ENCODE measurements around the gene INTS1. TPM values are rescaled to one million over a fixed set of nuclear protein-coding genes. Genes with fewer than 3 reads are reported as not detected.

Gene INTS1
- total and polyA plus RNA-seq, 2 donors (not counting 1 experiment from before 2014, with no cell fraction given), result 128 to 160 TPM

DNA sequence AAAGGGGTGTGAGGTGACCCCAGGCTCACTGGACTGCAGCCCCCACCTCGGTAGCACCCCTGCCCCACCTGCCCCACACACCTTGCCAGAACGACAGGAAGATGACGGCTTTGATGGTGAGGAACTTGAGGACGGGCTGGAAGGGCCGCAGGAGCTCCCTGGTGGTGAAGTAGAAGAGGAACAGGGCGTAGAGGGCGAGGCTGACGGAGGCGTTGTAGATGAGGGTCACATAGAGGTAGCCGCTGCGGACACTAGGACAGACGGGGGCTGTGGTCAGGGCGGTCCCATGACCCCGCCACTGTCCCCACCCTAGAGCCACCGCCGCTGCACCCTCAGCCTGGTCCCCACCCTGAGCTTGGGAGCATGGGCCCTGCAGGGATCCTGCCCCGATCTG, 44.2 kb upstream of the INTS1 start:
- Histone ChIP-seq H3K4me3 (ENCODE audit: control extremely low read depth in 1 of 5, extremely low read depth in 1 of 5, insufficient read depth in 1 of 5, low read depth in 2 of 5, low read length in 4 of 5) (no peak overlapping the region), H3K4me1 (ENCODE audit: control insufficient read depth in 2 of 2, insufficient read depth in 2 of 2, low read length in 2 of 2) (no peaks in the 10 kb centered on the region), H3K4me2 (replicated peaks; ENCODE audit: low read depth, low read length, poor library complexity, severe bottlenecking) (no peak overlapping the region), H3K27me3 (replicated peaks in 1 of 4; ENCODE audit: control extremely low read depth in 1 of 4, control insufficient read depth in 3 of 4, insufficient read depth in 4 of 4, low read length in 3 of 4) (no peaks in the 10 kb centered on the region), H3K9ac (ENCODE audit: low read length) (no peak overlapping the region), H3K79me2 (ENCODE audit: control insufficient read depth, insufficient read depth, low read length) (no peaks in the 10 kb centered on the region), H4K20me1 (ENCODE audit: control insufficient read depth, insufficient read depth, low read length, poor library complexity, severe bottlenecking) (no peaks in the 10 kb centered on the region), H3K36me3 (replicated peaks in 1 of 2; ENCODE audit: control extremely low read depth in 1 of 2, control insufficient read depth in 1 of 2, extremely low read depth in 1 of 2, insufficient read depth in 2 of 2, low read length in 1 of 2) (no peaks in the 10 kb centered on the region), H2AFZ (ENCODE audit: insufficient read depth, low read depth, low read length, poor library complexity, severe bottlenecking) (no peak overlapping the region), H3K27ac (ENCODE audit: low read length in 2 of 2) (no peak overlapping the region), H3K9me3 (ENCODE audit: control extremely low read depth in 1 of 3, control insufficient read depth in 2 of 3, insufficient read depth in 1 of 3, low read length in 2 of 3) (no peaks in the 10 kb centered on the region)
- Mint-ChIP-seq H3K4me3 (no peak overlapping the region), H3K9me3 (ENCODE audit: insufficient read depth) (no peaks in the 10 kb centered on the region), H3K27ac (peak overlapping the region; percentile 15), H3K27me3 (no peaks in the 10 kb centered on the region), H3K4me1 (peaks cover 5% of the 10 kb centered on the region)
- ATAC-seq (ENCODE audit: low read depth), result no peak
- ChIA-PET CTCF (interaction anchor here (1.0 kb wide), 1 partner anchor 42 kb away, joined by 5 read pairs; no protein-coding TSS in a partner anchor), POLR2A (no interaction called here)
- 86% methylated on average over 14 of the region's 17 CpGs for WGBS (ENCODE audit: insufficient coverage)
- TF ChIP-seq, protein P1, sequence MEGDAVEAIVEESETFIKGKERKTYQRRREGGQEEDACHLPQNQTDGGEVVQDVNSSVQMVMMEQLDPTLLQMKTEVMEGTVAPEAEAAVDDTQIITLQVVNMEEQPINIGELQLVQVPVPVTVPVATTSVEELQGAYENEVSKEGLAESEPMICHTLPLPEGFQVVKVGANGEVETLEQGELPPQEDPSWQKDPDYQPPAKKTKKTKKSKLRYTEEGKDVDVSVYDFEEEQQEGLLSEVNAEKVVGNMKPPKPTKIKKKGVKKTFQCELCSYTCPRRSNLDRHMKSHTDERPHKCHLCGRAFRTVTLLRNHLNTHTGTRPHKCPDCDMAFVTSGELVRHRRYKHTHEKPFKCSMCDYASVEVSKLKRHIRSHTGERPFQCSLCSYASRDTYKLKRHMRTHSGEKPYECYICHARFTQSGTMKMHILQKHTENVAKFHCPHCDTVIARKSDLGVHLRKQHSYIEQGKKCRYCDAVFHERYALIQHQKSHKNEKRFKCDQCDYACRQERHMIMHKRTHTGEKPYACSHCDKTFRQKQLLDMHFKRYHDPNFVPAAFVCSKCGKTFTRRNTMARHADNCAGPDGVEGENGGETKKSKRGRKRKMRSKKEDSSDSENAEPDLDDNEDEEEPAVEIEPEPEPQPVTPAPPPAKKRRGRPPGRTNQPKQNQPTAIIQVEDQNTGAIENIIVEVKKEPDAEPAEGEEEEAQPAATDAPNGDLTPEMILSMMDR (IDR thresholded peaks at IDR 0.05), result no peak
- no peak for TF ChIP-seq EZH2 (IDR thresholded peaks at IDR 0.05; ENCODE audit: borderline replicate concordance, insufficient read depth, low read depth, low read length, poor library complexity, severe bottlenecking)
- peak; percentile 27 for DNase-seq
- intact Hi-C loops (cut with micrococcal nuclease), result no loop called here

DNA sequence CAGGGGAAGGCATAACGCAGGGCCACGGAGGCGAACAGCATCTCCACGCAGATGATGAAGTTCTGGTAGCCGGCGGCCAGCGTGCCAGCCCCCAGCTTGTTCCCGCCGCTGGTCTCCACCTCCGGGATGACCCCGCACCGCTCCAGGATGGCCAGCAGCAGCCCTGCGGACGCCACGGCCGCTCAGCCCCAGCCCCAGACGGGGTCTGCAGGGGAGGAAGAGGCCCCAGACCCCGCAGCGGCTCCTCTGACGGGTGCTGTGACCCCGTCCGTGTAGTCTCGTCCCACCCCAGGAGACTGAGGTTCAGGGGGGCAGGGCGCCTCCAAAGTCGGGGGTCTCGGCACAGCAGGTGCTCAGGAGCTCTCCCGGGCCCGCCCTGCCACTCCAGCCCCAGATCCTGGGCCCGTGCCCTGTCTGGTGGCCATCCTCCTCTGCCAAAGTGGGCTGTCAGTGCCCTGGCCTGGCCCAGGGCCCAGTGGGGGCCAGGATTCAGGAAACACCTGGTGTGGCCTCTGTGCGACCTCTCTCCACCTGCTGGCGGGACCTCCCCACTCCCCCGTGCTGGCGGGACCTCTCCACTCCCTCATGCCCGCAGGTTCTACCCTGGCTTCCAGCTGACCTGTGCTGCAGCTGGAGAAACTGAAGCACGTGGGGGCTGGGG, 43.7 kb upstream of the INTS1 start:
- intact Hi-C loops (cut with micrococcal nuclease), result no loop called here
- 90% methylated on average over 31 of the region's 35 CpGs for WGBS (ENCODE audit: insufficient coverage)
- Histone ChIP-seq H3K79me2 (ENCODE audit: control insufficient read depth, insufficient read depth, low read length) (no peaks in the 10 kb centered on the region), H3K27ac (ENCODE audit: low read length in 2 of 2) (no peak overlapping the region), H3K4me3 (ENCODE audit: control extremely low read depth in 1 of 5, extremely low read depth in 1 of 5, insufficient read depth in 1 of 5, low read depth in 2 of 5, low read length in 4 of 5) (no peak overlapping the region), H3K27me3 (replicated peaks in 1 of 4; ENCODE audit: control extremely low read depth in 1 of 4, control insufficient read depth in 3 of 4, insufficient read depth in 4 of 4, low read length in 3 of 4) (no peaks in the 10 kb centered on the region), H3K9me3 (ENCODE audit: control extremely low read depth in 1 of 3, control insufficient read depth in 2 of 3, insufficient read depth in 1 of 3, low read length in 2 of 3) (no peaks in the 10 kb centered on the region), H3K9ac (ENCODE audit: low read length) (no peak overlapping the region), H2AFZ (ENCODE audit: insufficient read depth, low read depth, low read length, poor library complexity, severe bottlenecking) (no peak overlapping the region), H3K4me2 (replicated peaks; ENCODE audit: low read depth, low read length, poor library complexity, severe bottlenecking) (no peak overlapping the region), H3K36me3 (replicated peaks in 1 of 2; ENCODE audit: control extremely low read depth in 1 of 2, control insufficient read depth in 1 of 2, extremely low read depth in 1 of 2, insufficient read depth in 2 of 2, low read length in 1 of 2) (no peaks in the 10 kb centered on the region), H3K4me1 (ENCODE audit: control insufficient read depth in 2 of 2, insufficient read depth in 2 of 2, low read length in 2 of 2) (no peaks in the 10 kb centered on the region), H4K20me1 (ENCODE audit: control insufficient read depth, insufficient read depth, low read length, poor library complexity, severe bottlenecking) (peaks cover 4% of the 10 kb centered on the region)
- ChIA-PET CTCF (interaction anchor here (1.0 kb wide), 1 partner anchor 41 kb away, joined by 5 read pairs; no protein-coding TSS in a partner anchor), POLR2A (no interaction called here)
- DNase-seq, result no peak
- ATAC-seq (ENCODE audit: low read depth), result no peak
- Mint-ChIP-seq H3K27ac (peak overlapping the region; percentile 15), H3K4me3 (no peak overlapping the region), H3K4me1 (peaks cover 5% of the 10 kb centered on the region), H3K27me3 (no peaks in the 10 kb centered on the region), H3K9me3 (ENCODE audit: insufficient read depth) (no peaks in the 10 kb centered on the region)
- no peak for TF ChIP-seq EZH2 (IDR thresholded peaks at IDR 0.05; ENCODE audit: borderline replicate concordance, insufficient read depth, low read depth, low read length, poor library complexity, severe bottlenecking)
- TF ChIP-seq, protein P1 (IDR thresholded peaks at IDR 0.05), result no peak

Data from B cell (primary cell).